Measurements from ENCODE around the gene TRIP4. TPM values are rescaled to one million over a fixed set of nuclear protein-coding genes. Genes with fewer than 3 reads are reported as not detected.

The TRIP4 gene
- total RNA-seq, 1 experiment from 2014 or later, result 21.7 TPM

DNA sequence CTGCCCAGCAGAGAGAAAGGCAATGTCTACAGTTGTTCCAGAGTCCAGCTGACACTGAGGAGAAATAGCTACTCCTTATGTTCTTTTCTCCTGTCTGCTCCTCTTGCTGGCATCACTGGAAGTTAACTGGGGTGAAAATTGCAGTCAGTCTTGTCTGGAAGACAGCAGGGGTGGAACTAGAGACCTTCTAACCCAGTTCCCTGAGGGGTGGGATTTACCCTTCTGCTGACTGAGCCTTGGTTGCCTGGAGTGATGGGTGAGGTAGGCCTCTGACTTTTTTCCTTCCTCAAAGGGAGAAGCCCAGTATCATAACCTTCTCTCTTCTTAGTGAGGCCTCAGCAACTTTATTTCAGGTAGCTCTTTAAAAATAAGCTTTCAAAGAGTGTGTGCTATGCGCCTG, 88.9 kb downstream of the TRIP4 start:
- peaks cover 2% of the 10 kb centered on the region; the same call in 1 of the 2 replicates for H3K79me2 ChIP-seq (ENCODE audit: insufficient read depth, low read length)
- no peak overlapping the region for H3K4ac ChIP-seq (ENCODE audit: low read depth, low read length)
- H3K23me2 ChIP-seq (ENCODE audit: insufficient read length, low read depth, low read length, poor library complexity, severe bottlenecking), result no peaks in the 10 kb centered on the region
- no peaks in the 10 kb centered on the region for H4K20me1 ChIP-seq (ENCODE audit: control insufficient read depth, insufficient read depth, insufficient read length)
- no peaks in the 10 kb centered on the region; the same call in 1 of the 2 replicates for H3K4me1 ChIP-seq (ENCODE audit: insufficient read depth, low read length)
- peaks cover 8% of the 10 kb centered on the region for H3K79me1 ChIP-seq (ENCODE audit: insufficient read depth, low read depth, low read length, poor library complexity, severe bottlenecking)
- no CpG with 5 or more reads among the region's 1 CpG for WGBS (ENCODE audit: extremely low coverage, insufficient read length, low lambda C conversion rate)
- H4K5ac ChIP-seq (ENCODE audit: insufficient read length, low read depth, low read length), result no peak overlapping the region
- no peak overlapping the region for H3T11ph ChIP-seq (ENCODE audit: low read length)
- no peak overlapping the region for H3K14ac ChIP-seq (ENCODE audit: insufficient read depth, low read length)
- Mint-ChIP-seq H3K27me3 (ENCODE audit: low read depth) (no peaks in the 10 kb centered on the region), H3K9me3 (no peaks in the 10 kb centered on the region), H3K4me3 (no peak overlapping the region; a peak in 1 of 5 replicates), H3K4me1 (peaks cover 11 to 15% of the 10 kb centered on the region in 2 experiments), H3K27ac (peak overlapping the region; percentile 44 to 84 (median 59); a peak in 4 of 7 replicates), H3K36me3 (ENCODE audit: insufficient read depth in 1 of 3, low read depth in 3 of 3) (peaks cover 0 to 12% (median 10%) of the 10 kb centered on the region in 3 experiments; a peak in 2 of 7 replicates)
- H2AFZ ChIP-seq (ENCODE audit: low read length), result no peak overlapping the region
- H3K18ac ChIP-seq (ENCODE audit: insufficient read length, low read depth, low read length), result no peak overlapping the region
- H2BK5ac ChIP-seq (ENCODE audit: insufficient read length, low read length), result no peak overlapping the region
- H3K9ac ChIP-seq (ENCODE audit: extremely low read depth, insufficient read length, low read length), result no peak overlapping the region
- no peak overlapping the region for H4K8ac ChIP-seq (replicated peaks; ENCODE audit: insufficient read length, low read depth, low read length)
- no peak overlapping the region for H3K56ac ChIP-seq (ENCODE audit: insufficient read length, low read depth, low read length)
- H3K9me3 ChIP-seq (ENCODE audit: control insufficient read depth, low read depth, low read length), result no peaks in the 10 kb centered on the region
- H3K27me3 ChIP-seq (ENCODE audit: insufficient read depth, low read length), result no peaks in the 10 kb centered on the region
- no peak overlapping the region for H3K4me2 ChIP-seq (ENCODE audit: insufficient read depth, insufficient read length, low read length)
- TF ChIP-seq, protein P1, sequence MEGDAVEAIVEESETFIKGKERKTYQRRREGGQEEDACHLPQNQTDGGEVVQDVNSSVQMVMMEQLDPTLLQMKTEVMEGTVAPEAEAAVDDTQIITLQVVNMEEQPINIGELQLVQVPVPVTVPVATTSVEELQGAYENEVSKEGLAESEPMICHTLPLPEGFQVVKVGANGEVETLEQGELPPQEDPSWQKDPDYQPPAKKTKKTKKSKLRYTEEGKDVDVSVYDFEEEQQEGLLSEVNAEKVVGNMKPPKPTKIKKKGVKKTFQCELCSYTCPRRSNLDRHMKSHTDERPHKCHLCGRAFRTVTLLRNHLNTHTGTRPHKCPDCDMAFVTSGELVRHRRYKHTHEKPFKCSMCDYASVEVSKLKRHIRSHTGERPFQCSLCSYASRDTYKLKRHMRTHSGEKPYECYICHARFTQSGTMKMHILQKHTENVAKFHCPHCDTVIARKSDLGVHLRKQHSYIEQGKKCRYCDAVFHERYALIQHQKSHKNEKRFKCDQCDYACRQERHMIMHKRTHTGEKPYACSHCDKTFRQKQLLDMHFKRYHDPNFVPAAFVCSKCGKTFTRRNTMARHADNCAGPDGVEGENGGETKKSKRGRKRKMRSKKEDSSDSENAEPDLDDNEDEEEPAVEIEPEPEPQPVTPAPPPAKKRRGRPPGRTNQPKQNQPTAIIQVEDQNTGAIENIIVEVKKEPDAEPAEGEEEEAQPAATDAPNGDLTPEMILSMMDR (conservative IDR thresholded peaks at IDR 0.05), result no peak
- H2BK20ac ChIP-seq (ENCODE audit: low read depth, low read length, poor library complexity, severe bottlenecking), result no peak overlapping the region
- H2AK5ac ChIP-seq (ENCODE audit: insufficient read length, low read length), result no peak overlapping the region
- H2BK12ac ChIP-seq (ENCODE audit: insufficient read length, low read depth, low read length), result no peak overlapping the region
- no peak overlapping the region for H2BK120ac ChIP-seq (ENCODE audit: low read depth, low read length, poor library complexity, severe bottlenecking)
- DNase-seq, result no peak
- H2BK15ac ChIP-seq (ENCODE audit: low read depth, low read length), result no peak overlapping the region
- H4K91ac ChIP-seq (ENCODE audit: insufficient read length, low read depth, low read length), result no peak overlapping the region
- H3K27ac ChIP-seq (ENCODE audit: insufficient read length, low read depth, low read length), result no peak overlapping the region
- no peak overlapping the region for H3K23ac ChIP-seq (ENCODE audit: insufficient read length, low read depth, low read length)
